DOHH2 (cell line): ENCODE results near the gene SLITRK1.

ENCODE experiments used
- CTCF ChIP-seq: fragments of 200-600 bp; sonication (generic); IDR thresholded peaks from one replicate; pipeline ENCODE4 v1.5.1; 2014; ENCODE audit warnings: antibody characterized with exemption, mild to moderate bottlenecking, low read depth, low read length; ENCODE audit not compliant: poor library complexity, severe bottlenecking
- EZH2phosphoT487 ChIP-seq: fragments of 200-600 bp; sonication (generic); IDR thresholded peaks from 2 replicates; pipeline ENCODE4 v1.6.1; 2017; ENCODE audit warnings: borderline replicate concordance, mild to moderate bottlenecking, antibody characterized with exemption, low read length, moderate library complexity, mixed read lengths

DNA sequence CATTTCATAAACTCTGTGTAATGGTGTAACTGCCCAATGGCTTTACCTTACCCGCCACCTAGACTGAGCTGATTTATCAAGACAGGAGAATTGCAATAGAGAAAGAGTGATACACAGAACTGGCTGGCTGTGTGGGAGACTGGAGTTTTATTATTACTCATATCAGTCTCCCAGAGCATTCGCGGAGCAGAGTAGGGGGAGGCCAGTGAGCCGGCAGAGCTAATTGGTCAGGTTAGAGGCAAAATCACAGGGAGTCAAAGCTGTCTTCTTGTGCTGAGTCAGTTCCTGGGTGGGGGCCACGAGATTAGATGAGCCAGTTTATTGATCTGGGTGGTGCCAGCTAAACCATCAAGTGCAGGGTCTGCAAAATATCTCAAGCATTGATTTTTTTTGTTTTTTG lies 23.4 kb upstream of the SLITRK1 start:
- TF ChIP-seq CTCF (no peak), EZH2phosphoT487 (no peak)
